Activated CD4-positive, alpha-beta T cell treated with anti-CD3 and anti-CD28 coated beads for 4 hours (primary cell): Measurements from ENCODE around the gene STX1B.
"Not testable (repeated sequence)": the region's sequence is repeated elsewhere in the genome, so short reads cannot be mapped to it uniquely, and the experiment has no call there.

Experiments
- DNase-seq, 2 donors: peaks; one replicate each; pipeline ENCODE4 v3.0.0-alpha.2; 2020

STX1B gene

GRCh38 chr16:30948667-30949649, 61.5 kb downstream of the STX1B start, which contains the start of gene ORAI3:
ORAI3 (plus strand) TSS chr16:30949068; CDS start chr16:30949290, 222 bp downstream.
- DNase-seq = peak in 1 of 2 donors; percentile 19

- DNase-seq = no peak
Measured at GRCh38 chr16:30947859-30948666, 62.4 kb downstream of the STX1B start.

GRCh38 chr16:30947541-30947858, 62.9 kb downstream of the STX1B start:
- no peak for DNase-seq

- no peak for DNase-seq
Measured at GRCh38 chr16:30946671-30947540, 63.5 kb downstream of the STX1B start.

- DNase-seq = no peak
Measured at GRCh38 chr16:30944352-30944751, 66.1 kb downstream of the STX1B start.

GRCh38 chr16:30942426-30942806, 68.0 kb downstream of the STX1B start:
- no peak for DNase-seq

- peak; percentile 57 to 59 for DNase-seq
Measured at GRCh38 chr16:30941600-30942425, 68.6 kb downstream of the STX1B start.

GRCh38 chr16:30939571-30939970, 70.9 kb downstream of the STX1B start:
- DNase-seq = not testable (repeated sequence)
